Glomerular visceral epithelial cell (primary cell): Measurements from ENCODE around the gene SLC25A5.
A peak's percentile ranks its signal among the peaks of the same experiment; 100 is the strongest.
"Not testable (repeated sequence)": the region's sequence is repeated elsewhere in the genome, so short reads cannot be mapped to it uniquely, and the experiment has no call there.

Source experiments
- DNase-seq: peaks from one replicate; pipeline ENCODE4 v3.0.0-alpha.2; 2016; ENCODE audit errors: extremely low spot score

Gene SLC25A5

GRCh38 chrX:119505145-119505544, 36.9 kb downstream of the SLC25A5 start:
- not testable (repeated sequence) for DNase-seq

- no peak for DNase-seq
Measured at GRCh38 chrX:119505945-119506344, 37.7 kb downstream of the SLC25A5 start.

- no peak for DNase-seq
Measured at GRCh38 chrX:119507206-119507605, 39.0 kb downstream of the SLC25A5 start.

GRCh38 chrX:119512146-119512800, 44.0 kb downstream of the SLC25A5 start:
- DNase-seq: peak; percentile 71

GRCh38 chrX:119516157-119516702, 48.0 kb downstream of the SLC25A5 start:
- peak; percentile 53 for DNase-seq

GRCh38 chrX:119518371-119518770, 50.1 kb downstream of the SLC25A5 start:
- no peak for DNase-seq
